ENCODE data around the gene EMC9. TPM values are rescaled to one million over a fixed set of nuclear protein-coding genes. Genes with fewer than 3 reads are reported as not detected.

Gene EMC9
- total and polyA plus RNA-seq, 10 of the 15 experiments (the other 5 are each of a cell fraction or from before 2014, with no cell fraction given), result 15.3 to 60.5 (median 30.3) TPM

- ATAC-seq (no peak), FAIRE-seq (no peak), DNase-seq (ENCODE audit: low read depth, low spot score) (no peak)
- Histone ChIP-seq H4K20me1 (ENCODE audit: control insufficient read depth, insufficient read depth) (no peaks in the 10 kb centered on the region), H3K79me2 (ENCODE audit: control insufficient read depth, insufficient read depth, low read length) (peaks cover 4% of the 10 kb centered on the region; the same call in 1 of the 2 replicates), H3K27ac (ENCODE audit: control insufficient read depth, insufficient read depth) (no peak overlapping the region), H3K9ac (ENCODE audit: control insufficient read depth, insufficient read depth, low read length) (no peak overlapping the region), H3K4me2 (ENCODE audit: control insufficient read depth, insufficient read depth) (no peak overlapping the region), H3K4me3 (no peak overlapping the region), H3K36me3 (ENCODE audit: control insufficient read depth in 2 of 2, insufficient read depth in 2 of 2, low read length in 1 of 2) (peaks cover 11 to 14% of the 10 kb centered on the region in 2 experiments; a peak in 3 of 4 replicates), H2AFZ (ENCODE audit: control insufficient read depth, low read depth, low read length) (no peak overlapping the region), H3K9me3 (replicated peaks; ENCODE audit: control insufficient read depth, insufficient read depth, low read length) (no peaks in the 10 kb centered on the region), H3K4me1 (ENCODE audit: control insufficient read depth, insufficient read depth, low read length) (no peaks in the 10 kb centered on the region), H3K27me3 (replicated peaks in 1 of 2; ENCODE audit: control insufficient read depth in 2 of 2, insufficient read depth in 2 of 2, low read length in 1 of 2) (no peaks in the 10 kb centered on the region)
- ChIA-PET POLR2A (interaction anchor here (1.0 kb wide), 1 partner anchor 13 kb away, joined by 3 read pairs; no protein-coding TSS in a partner anchor), CTCF (interaction anchor here (1.6 to 11.3 kb wide), 3 partner anchors 7 to 43 kb away, joined by 7 to 294 read pairs (median 8); partner anchors contain the start of gene PCK2), SMC1A (ENCODE audit: uncharacterized antibody, unreplicated experiment) (interaction anchor here (0.6 to 1.6 kb wide), 3 partner anchors 8 to 47 kb away, joined by 4 to 5 read pairs (median 4); no protein-coding TSS in a partner anchor), RAD21 (ENCODE audit: unreplicated experiment) (interaction anchor here (0.6 to 1.2 kb wide), 2 partner anchors 7 to 60 kb away, joined by 3 read pairs; partner anchors contain the start of gene IRF9)
- in situ Hi-C loops (cut with MboI), result loop anchor here (25.0 kb wide), 1 partner anchor 789 kb away; the partner anchor contains the start of genes BCL2L2, PABPN1 and PPP1R3E
- 88% methylated on average over 3 of the region's 3 CpGs for WGBS (ENCODE audit: insufficient coverage, insufficient replicate concordance, low lambda C conversion rate, missing lambda C conversion rate)
- TF ChIP-seq SREBF1 (IDR thresholded peaks at IDR 0.05; ENCODE audit: low read length) (no peak), SRF (IDR thresholded peaks at IDR 0.05; ENCODE audit: low read depth in 2 of 2, low read length in 2 of 2) (no peak), MTA2 (IDR thresholded peaks at IDR 0.05; ENCODE audit: low read depth) (no peak), ESRRA (IDR thresholded peaks at IDR 0.05; ENCODE audit: low read length) (no peak), IKZF1 (conservative IDR thresholded peaks at IDR 0.05) (no peak), EP300 (IDR thresholded peaks at IDR 0.05; ENCODE audit: borderline replicate concordance in 1 of 2, control insufficient read depth in 1 of 2, low read depth in 2 of 2, low read length in 2 of 2) (no peak), SPI1 (IDR thresholded peaks at IDR 0.05; ENCODE audit: borderline replicate concordance, insufficient read depth, low read depth, low read length) (no peak), FOS (IDR thresholded peaks at IDR 0.05; ENCODE audit: borderline replicate concordance, extremely low read depth, insufficient read length) (no peak), SUZ12 (IDR thresholded peaks at IDR 0.05; ENCODE audit: unreplicated experiment) (no peak), WRNIP1 (IDR thresholded peaks at IDR 0.05; ENCODE audit: borderline replicate concordance, low read depth, low read length) (no peak), ZNF384 (IDR thresholded peaks at IDR 0.05; ENCODE audit: borderline replicate concordance, low read depth, low read length) (no peak), NFYA (IDR thresholded peaks at IDR 0.05; ENCODE audit: borderline replicate concordance, low read depth, low read length) (no peak), TCF12 (IDR thresholded peaks at IDR 0.05; ENCODE audit: low read depth, low read length) (no peak), EED (IDR thresholded peaks at IDR 0.05; ENCODE audit: low read depth) (no peak), SMC3 (IDR thresholded peaks at IDR 0.05; ENCODE audit: borderline replicate concordance, low read length) (no peak), CBFB (IDR thresholded peaks at IDR 0.05; ENCODE audit: low read depth) (no peak), SMARCA5 (IDR thresholded peaks at IDR 0.05) (no peak)
- TF ChIP-seq, protein P1, sequence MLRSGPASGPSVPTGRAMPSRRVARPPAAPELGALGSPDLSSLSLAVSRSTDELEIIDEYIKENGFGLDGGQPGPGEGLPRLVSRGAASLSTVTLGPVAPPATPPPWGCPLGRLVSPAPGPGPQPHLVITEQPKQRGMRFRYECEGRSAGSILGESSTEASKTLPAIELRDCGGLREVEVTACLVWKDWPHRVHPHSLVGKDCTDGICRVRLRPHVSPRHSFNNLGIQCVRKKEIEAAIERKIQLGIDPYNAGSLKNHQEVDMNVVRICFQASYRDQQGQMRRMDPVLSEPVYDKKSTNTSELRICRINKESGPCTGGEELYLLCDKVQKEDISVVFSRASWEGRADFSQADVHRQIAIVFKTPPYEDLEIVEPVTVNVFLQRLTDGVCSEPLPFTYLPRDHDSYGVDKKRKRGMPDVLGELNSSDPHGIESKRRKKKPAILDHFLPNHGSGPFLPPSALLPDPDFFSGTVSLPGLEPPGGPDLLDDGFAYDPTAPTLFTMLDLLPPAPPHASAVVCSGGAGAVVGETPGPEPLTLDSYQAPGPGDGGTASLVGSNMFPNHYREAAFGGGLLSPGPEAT (IDR thresholded peaks at IDR 0.05; ENCODE audit: low read depth), result no peak
- intact Hi-C loops (cut with micrococcal nuclease; ENCODE audit: unreplicated experiment), result no loop called here
- BruUV-seq (replicated peaks), result no TSS peak
Observed at GRCh38 chr14:24100982-24101494, 40.4 kb downstream of the EMC9 start.
